ENCODE results near the gene MPIG6B.

The MPIG6B gene

GRCh38 chr6:31739639-31740396 is 16.6 kb downstream of the MPIG6B start, which contains the start of gene MSH5:
Gene MSH5 (plus strand): TSS chr6:31740005. CDS start chr6:31740467, 462 bp downstream.
- peak; percentile 84 to 90 (median 88) for DNase-seq

- DNase-seq, result no peak
Observed at GRCh38 chr6:31740397-31741223, 17.4 kb downstream of the MPIG6B start.

- no peak for DNase-seq
Observed at GRCh38 chr6:31741815-31742214, 18.6 kb downstream of the MPIG6B start.

- DNase-seq, result no peak
Observed at GRCh38 chr6:31742894-31743293, 19.7 kb downstream of the MPIG6B start.

- DNase-seq, result no peak
Observed at GRCh38 chr6:31744422-31744821, 21.2 kb downstream of the MPIG6B start.

GRCh38 chr6:31749301-31750036 is 26.3 kb downstream of the MPIG6B start:
- DNase-seq, result no peak

- no peak for DNase-seq
Observed at GRCh38 chr6:31750411-31751022, 27.3 kb downstream of the MPIG6B start.

GRCh38 chr6:31752739-31753319 is 29.7 kb downstream of the MPIG6B start:
- no peak for DNase-seq

- DNase-seq, result no peak
Observed at GRCh38 chr6:31758281-31758680, 35.1 kb downstream of the MPIG6B start.

GRCh38 chr6:31760790-31761189 is 37.6 kb downstream of the MPIG6B start:
- DNase-seq, result no peak

- no peak for DNase-seq
Observed at GRCh38 chr6:31761343-31761742, 38.2 kb downstream of the MPIG6B start.

GRCh38 chr6:31762356-31762755 is 39.2 kb downstream of the MPIG6B start, which contains the start of gene SAPCD1:
Gene SAPCD1 (plus strand): TSS chr6:31762656. CDS start chr6:31763055, 399 bp downstream.
- DNase-seq, result no peak

- DNase-seq, result no peak
Observed at GRCh38 chr6:31762878-31763618, 39.9 kb downstream of the MPIG6B start.

- DNase-seq, result no peak
Observed at GRCh38 chr6:31763619-31763940, 40.4 kb downstream of the MPIG6B start.

- DNase-seq, result no peak
Observed at GRCh38 chr6:31764198-31764597, 41.0 kb downstream of the MPIG6B start.

- DNase-seq, result no peak
Observed at GRCh38 chr6:31765559-31765909, 42.4 kb downstream of the MPIG6B start.

GRCh38 chr6:31765910-31766794 is 43.0 kb downstream of the MPIG6B start:
- DNase-seq, result no peak

GRCh38 chr6:31767096-31767645 is 44.0 kb downstream of the MPIG6B start:
- no peak for DNase-seq

- no peak for DNase-seq
Observed at GRCh38 chr6:31768363-31769257, 45.4 kb downstream of the MPIG6B start.
